ENCODE measurements around the gene MPPE1.
"Not testable (repeated sequence)": the region's sequence is repeated elsewhere in the genome, so short reads cannot be mapped to it uniquely, and the experiment has no call there.

MPPE1 gene

DNA sequence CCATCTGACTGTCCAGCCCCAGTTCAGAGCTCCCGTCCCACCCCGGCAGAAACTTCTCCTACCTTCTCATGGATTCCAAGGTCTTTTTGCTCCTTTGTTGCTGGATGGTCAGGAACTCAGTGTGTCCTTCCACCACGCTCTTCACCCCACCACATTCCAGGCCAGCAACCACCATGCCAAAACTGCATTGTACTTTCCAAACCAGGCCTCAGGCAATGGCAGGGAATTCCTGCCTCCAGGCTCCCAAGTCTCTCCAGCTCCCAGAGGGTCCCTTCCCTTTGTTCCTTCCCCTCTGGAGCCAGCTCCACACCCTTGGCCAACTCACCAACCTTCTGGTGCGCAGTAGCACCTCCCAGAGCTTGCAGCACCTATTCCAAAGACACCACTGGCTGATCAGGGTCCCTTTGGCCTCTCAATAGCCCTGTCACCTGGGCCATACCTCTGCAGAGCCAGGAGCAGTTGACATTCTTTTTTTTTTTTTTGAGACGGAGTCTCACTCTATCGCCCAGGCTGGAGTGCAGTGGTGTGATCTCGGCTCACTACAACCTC lies 48.8 kb downstream of the MPPE1 start:
- H3K4me1 ChIP-seq (ENCODE audit: low read length), result no peaks in the 10 kb centered on the region
- H2AFZ ChIP-seq (ENCODE audit: low read depth, low read length), result no peak overlapping the region
- no peak overlapping the region for H3K4me3 ChIP-seq (ENCODE audit: low read length)
- no peaks in the 10 kb centered on the region for H3K27me3 ChIP-seq (ENCODE audit: low read depth, low read length)
- H3K27ac ChIP-seq (ENCODE audit: low read length), result no peak overlapping the region
- no peaks in the 10 kb centered on the region for H3K36me3 ChIP-seq (replicated peaks; ENCODE audit: low read depth, low read length)
- H3K9me3 ChIP-seq (ENCODE audit: insufficient read depth, low read length), result no peaks in the 10 kb centered on the region
- no peak overlapping the region for H3K4me2 ChIP-seq (ENCODE audit: low read length)
- no peak overlapping the region for H3K9ac ChIP-seq (ENCODE audit: low read length)
- H4K20me1 ChIP-seq (ENCODE audit: insufficient read depth, low read length), result no peaks in the 10 kb centered on the region
- H3K79me2 ChIP-seq (ENCODE audit: low read length), result no peaks in the 10 kb centered on the region
- TF ChIP-seq EZH2phosphoT487 (IDR thresholded peaks at IDR 0.05; ENCODE audit: low read depth), result no peak
- TF ChIP-seq CTCF (IDR thresholded peaks at IDR 0.05; ENCODE audit: low read depth, low read length), result no peak

DNA sequence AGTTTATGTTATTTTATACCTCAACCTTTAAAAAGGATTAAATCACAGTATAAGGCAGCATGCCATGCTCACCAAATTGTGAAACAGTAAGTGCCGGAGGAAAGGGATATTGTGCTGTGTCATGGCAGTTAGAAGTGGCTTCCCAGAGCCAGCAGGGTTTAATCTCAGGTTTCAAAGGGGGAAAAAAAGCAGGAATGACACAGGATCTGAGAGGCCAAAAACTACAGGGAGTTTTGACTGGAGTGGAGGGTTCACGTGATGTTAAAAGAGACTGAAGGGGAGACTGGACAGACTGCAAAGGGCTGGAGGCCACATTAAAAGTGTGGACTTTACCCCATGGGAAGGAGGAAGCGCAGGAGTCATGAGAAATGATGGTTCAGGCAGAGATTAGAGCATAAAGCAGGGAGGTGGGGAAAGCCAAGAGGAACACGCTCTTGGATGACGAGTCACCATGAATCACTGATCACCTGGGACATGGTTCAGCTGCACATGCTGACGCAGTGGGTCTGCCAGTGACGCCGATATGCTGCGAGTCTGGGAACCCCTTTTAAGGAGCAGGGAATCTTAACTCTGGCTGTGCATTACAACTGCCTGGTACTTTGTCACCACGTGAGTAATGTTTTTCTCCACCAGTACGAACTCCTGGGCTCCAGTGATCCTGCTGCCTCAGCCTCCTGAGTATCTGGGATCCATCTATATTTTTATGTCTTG lies 50.8 kb downstream of the MPPE1 start:
- no peak overlapping the region for H3K9ac ChIP-seq (ENCODE audit: low read length)
- no peak overlapping the region for H3K27ac ChIP-seq (ENCODE audit: low read length)
- no peak overlapping the region for H3K4me3 ChIP-seq (ENCODE audit: low read length)
- no peak overlapping the region for H3K4me2 ChIP-seq (ENCODE audit: low read length)
- H3K79me2 ChIP-seq (ENCODE audit: low read length), result peaks cover 14% of the 10 kb centered on the region
- H3K4me1 ChIP-seq (ENCODE audit: low read length), result peaks cover 9% of the 10 kb centered on the region
- H4K20me1 ChIP-seq (ENCODE audit: insufficient read depth, low read length), result no peaks in the 10 kb centered on the region
- no peak overlapping the region for H2AFZ ChIP-seq (ENCODE audit: low read depth, low read length)
- TF ChIP-seq EZH2phosphoT487 (IDR thresholded peaks at IDR 0.05; ENCODE audit: low read depth) (no peak), CTCF (IDR thresholded peaks at IDR 0.05; ENCODE audit: low read depth, low read length) (no peak)
- H3K36me3 ChIP-seq (replicated peaks; ENCODE audit: low read depth, low read length), result peaks cover 4% of the 10 kb centered on the region
- H3K9me3 ChIP-seq (ENCODE audit: insufficient read depth, low read length), result no peaks in the 10 kb centered on the region
- no peaks in the 10 kb centered on the region for H3K27me3 ChIP-seq (ENCODE audit: low read depth, low read length)

- not testable (repeated sequence) for H3K9me3 ChIP-seq (ENCODE audit: insufficient read depth, low read length); H3K27ac ChIP-seq (ENCODE audit: low read length); H3K27me3 ChIP-seq (ENCODE audit: low read depth, low read length); H3K4me3 ChIP-seq (ENCODE audit: low read length); H2AFZ ChIP-seq (ENCODE audit: low read depth, low read length); H3K9ac ChIP-seq (ENCODE audit: low read length); H3K36me3 ChIP-seq (replicated peaks; ENCODE audit: low read depth, low read length); H3K4me2 ChIP-seq (ENCODE audit: low read length); H4K20me1 ChIP-seq (ENCODE audit: insufficient read depth, low read length)
- peaks cover 17% of the 10 kb centered on the region for H3K4me1 ChIP-seq (ENCODE audit: low read length)
- H3K79me2 ChIP-seq (ENCODE audit: low read length), result peaks cover 25% of the 10 kb centered on the region
Measured at GRCh38 chr18:11854554-11854953, 53.6 kb downstream of the MPPE1 start.

DNA sequence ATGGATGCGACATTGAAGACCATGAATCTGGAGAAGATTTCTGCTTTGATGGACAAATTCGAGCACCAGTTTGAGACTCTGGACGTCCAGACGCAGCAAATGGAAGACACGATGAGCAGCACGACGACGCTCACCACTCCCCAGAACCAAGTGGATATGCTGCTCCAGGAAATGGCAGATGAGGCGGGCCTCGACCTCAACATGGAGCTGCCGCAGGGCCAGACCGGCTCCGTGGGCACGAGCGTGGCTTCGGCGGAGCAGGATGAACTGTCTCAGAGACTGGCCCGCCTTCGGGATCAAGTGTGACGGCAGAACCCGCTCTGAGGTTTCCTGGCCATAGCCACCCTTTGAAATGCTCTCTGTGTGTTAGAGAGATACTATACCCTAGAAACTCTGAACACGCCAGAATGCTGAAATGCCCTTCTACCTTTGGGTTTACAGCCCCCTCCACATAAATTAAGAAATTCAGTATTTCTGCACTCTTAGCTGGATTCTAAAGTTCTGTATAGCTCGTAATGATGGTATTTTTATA lies 56.2 kb downstream of the MPPE1 start:
- Histone ChIP-seq H3K9me3 (ENCODE audit: insufficient read depth, low read length) (no peaks in the 10 kb centered on the region), H3K36me3 (replicated peaks; ENCODE audit: low read depth, low read length) (peaks cover 4% of the 10 kb centered on the region), H3K27ac (ENCODE audit: low read length) (peak overlapping the region; percentile 31), H3K4me2 (ENCODE audit: low read length) (peak overlapping the region; percentile 95), H3K4me1 (ENCODE audit: low read length) (peaks cover 17% of the 10 kb centered on the region), H3K27me3 (ENCODE audit: low read depth, low read length) (no peaks in the 10 kb centered on the region; the same call in 1 of the 2 replicates), H3K79me2 (ENCODE audit: low read length) (peaks cover 25% of the 10 kb centered on the region), H3K4me3 (ENCODE audit: low read length) (peak overlapping the region; percentile 94), H2AFZ (ENCODE audit: low read depth, low read length) (peak overlapping the region; percentile 67; the same call in 1 of the 2 replicates), H3K9ac (ENCODE audit: low read length) (peak overlapping the region; percentile 77), H4K20me1 (ENCODE audit: insufficient read depth, low read length) (no peaks in the 10 kb centered on the region)
- no peak for TF ChIP-seq CTCF (IDR thresholded peaks at IDR 0.05; ENCODE audit: low read depth, low read length)

Data from OCI-LY3 (cell line).